Kidney (tissue), 14 donors: ENCODE data around the gene SMPD4. TPM values are rescaled to one million over a fixed set of nuclear protein-coding genes. Genes with fewer than 3 reads are reported as not detected.
"Not testable (repeated sequence)": the region's sequence is repeated elsewhere in the genome, so short reads cannot be mapped to it uniquely, and the experiment has no call there.

Experiments used
- DNase-seq, 5 donors: peaks; one replicate each; pipeline ENCODE4 v3.0.0-alpha.2; 2013 to 2020
- FAIRE-seq: peaks from 2 replicates; lab custom pipeline; 2012; peaks lifted over from hg19 to GRCh38; lab: Jason Lieb, UNC
- H3K27ac ChIP-seq, 2 donors: one replicate each; pipeline ENCODE4 v1.7.0; 2013; ENCODE audit warnings: low read depth in 2 of 2, low read length in 2 of 2, inconsistent platforms in 1 of 2
- H3K27me3 ChIP-seq: one replicate; pipeline ENCODE4 v1.7.1; 2013; ENCODE audit warnings: low read length, inconsistent platforms; ENCODE audit not compliant: control insufficient read depth, insufficient read depth
- H3K36me3 ChIP-seq, 3 donors: one replicate each; pipeline versions ENCODE4 v1.7.0 to v1.7.1; 2013; ENCODE audit warnings: low read length in 3 of 3, control low read depth in 1 of 3, inconsistent platforms in 1 of 3; ENCODE audit not compliant: insufficient read depth in 3 of 3, control insufficient read depth in 2 of 3
- H3K4me1 ChIP-seq, 3 donors: one replicate each; pipeline versions ENCODE4 v1.7.0 to v1.7.1; 2013; ENCODE audit warnings: low read length in 3 of 3, inconsistent platforms in 1 of 3, low read depth in 1 of 3; ENCODE audit not compliant: control insufficient read depth in 2 of 3, insufficient read depth in 2 of 3
- H3K4me3 ChIP-seq, 3 donors: one replicate each; pipeline versions ENCODE4 v1.7.0 to v1.8.1; 2013; ENCODE audit warnings: low read length in 3 of 3, control low read depth in 1 of 3, inconsistent platforms in 1 of 3
- H3K9ac ChIP-seq, 3 donors: one replicate each; pipeline versions ENCODE4 v1.7.0 to v1.7.1; 2013; ENCODE audit warnings: low read length in 3 of 3, control low read depth in 1 of 3, inconsistent platforms in 1 of 3
- H3K9me3 ChIP-seq, 3 donors: one replicate each; pipeline versions ENCODE4 v1.7.0 to v1.7.1; 2013; ENCODE audit warnings: low read length in 3 of 3, control low read depth in 1 of 3, inconsistent platforms in 1 of 3; ENCODE audit not compliant: control insufficient read depth in 2 of 3, insufficient read depth in 1 of 3
- intact Hi-C: fragments of 100-400 bp; cut with DNase I; formaldehyde crosslinking; loops from one replicate; pipeline ENCODE4 v1.11.1; 2022
- polyA plus RNA-seq: library from polyadenylated mRNA; stranded (reverse); fragments of 350-450 nt; fragmentation: Illumina TruSeq; extraction: RNeasy Lipid Tissue Mini Kit (QIAGEN cat#74804); gene quantifications from one replicate; pipeline ENCODE4 v1.2.3, GENCODE V29; 2014; ENCODE audit warnings: low read depth, low replicate concordance; ENCODE audit not compliant: insufficient read depth
- total RNA-seq: library from RNA; stranded (reverse); fragmentation: NEBNext Ultra II Directional; extraction: Animal tissue kit (Norgen Biotek cat#: 25700); gene quantifications from one replicate; pipeline ENCODE4 v1.2.1, GENCODE V29; 2021
- TF ChIP-seq, protein P1 (sequence below): IDR thresholded peaks from 3 replicates; pipeline ENCODE4 v1.5.1; 2012; ENCODE audit warnings: mild to moderate bottlenecking, moderate library complexity, borderline replicate concordance; ENCODE audit not compliant: insufficient read depth; ENCODE audit errors: extremely low read depth
- donor health status: control.
- donor health status: control.
- donor health status: control.
- donor health status: control.
- donor health status: control.
- donor health status: DM: yes; HTN: yes; CAD: no.
- donor health status: Normal renal cell carcinoma (clear cell type).

Gene SMPD4
- total and polyA plus RNA-seq, 2 donors from 2014 or later = 21.6 to 41.1 TPM

DNA sequence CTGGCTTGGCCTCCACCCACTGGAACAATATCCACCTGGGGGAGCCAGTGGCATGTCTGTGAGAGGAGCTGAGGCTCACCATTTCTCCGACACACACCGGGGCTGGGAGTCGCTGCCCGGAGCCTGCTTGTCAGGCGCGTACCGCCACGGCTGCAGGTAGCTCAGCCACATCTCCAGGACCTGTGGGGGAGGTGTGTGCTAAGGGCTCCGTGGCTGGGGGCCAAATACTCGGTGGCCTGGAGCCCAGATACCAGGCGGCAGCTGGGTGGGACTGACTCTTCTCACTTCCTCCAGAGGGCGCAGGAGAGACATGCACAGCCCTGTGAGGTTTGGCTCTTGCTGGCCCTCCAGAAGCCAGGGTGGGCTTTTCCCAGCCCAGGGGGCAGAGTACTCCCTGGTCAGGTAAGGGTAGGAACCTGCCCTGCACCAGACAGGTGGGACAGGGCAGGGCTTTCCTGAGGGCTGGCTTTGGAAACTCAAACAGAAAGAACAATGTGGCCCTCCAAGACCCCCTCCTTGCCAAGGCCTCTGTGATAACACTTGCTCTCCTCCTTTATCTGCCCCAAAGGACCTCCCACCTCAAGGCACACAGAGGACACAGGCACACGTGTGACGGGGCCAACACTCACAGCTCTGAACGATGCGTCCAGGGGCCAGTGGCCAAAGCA, 25.3 kb downstream of the SMPD4 start:
- H3K4me3 ChIP-seq, H3K4me1 ChIP-seq, H3K27me3 ChIP-seq, H3K9me3 ChIP-seq, FAIRE-seq, H3K9ac ChIP-seq, H3K27ac ChIP-seq, H3K36me3 ChIP-seq, intact Hi-C loops: not testable (repeated sequence)
- TF ChIP-seq, protein P1, sequence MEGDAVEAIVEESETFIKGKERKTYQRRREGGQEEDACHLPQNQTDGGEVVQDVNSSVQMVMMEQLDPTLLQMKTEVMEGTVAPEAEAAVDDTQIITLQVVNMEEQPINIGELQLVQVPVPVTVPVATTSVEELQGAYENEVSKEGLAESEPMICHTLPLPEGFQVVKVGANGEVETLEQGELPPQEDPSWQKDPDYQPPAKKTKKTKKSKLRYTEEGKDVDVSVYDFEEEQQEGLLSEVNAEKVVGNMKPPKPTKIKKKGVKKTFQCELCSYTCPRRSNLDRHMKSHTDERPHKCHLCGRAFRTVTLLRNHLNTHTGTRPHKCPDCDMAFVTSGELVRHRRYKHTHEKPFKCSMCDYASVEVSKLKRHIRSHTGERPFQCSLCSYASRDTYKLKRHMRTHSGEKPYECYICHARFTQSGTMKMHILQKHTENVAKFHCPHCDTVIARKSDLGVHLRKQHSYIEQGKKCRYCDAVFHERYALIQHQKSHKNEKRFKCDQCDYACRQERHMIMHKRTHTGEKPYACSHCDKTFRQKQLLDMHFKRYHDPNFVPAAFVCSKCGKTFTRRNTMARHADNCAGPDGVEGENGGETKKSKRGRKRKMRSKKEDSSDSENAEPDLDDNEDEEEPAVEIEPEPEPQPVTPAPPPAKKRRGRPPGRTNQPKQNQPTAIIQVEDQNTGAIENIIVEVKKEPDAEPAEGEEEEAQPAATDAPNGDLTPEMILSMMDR = peak; percentile 51
- peak in 4 of 5 donors; percentile 30 to 82 (median 52) for DNase-seq

DNA sequence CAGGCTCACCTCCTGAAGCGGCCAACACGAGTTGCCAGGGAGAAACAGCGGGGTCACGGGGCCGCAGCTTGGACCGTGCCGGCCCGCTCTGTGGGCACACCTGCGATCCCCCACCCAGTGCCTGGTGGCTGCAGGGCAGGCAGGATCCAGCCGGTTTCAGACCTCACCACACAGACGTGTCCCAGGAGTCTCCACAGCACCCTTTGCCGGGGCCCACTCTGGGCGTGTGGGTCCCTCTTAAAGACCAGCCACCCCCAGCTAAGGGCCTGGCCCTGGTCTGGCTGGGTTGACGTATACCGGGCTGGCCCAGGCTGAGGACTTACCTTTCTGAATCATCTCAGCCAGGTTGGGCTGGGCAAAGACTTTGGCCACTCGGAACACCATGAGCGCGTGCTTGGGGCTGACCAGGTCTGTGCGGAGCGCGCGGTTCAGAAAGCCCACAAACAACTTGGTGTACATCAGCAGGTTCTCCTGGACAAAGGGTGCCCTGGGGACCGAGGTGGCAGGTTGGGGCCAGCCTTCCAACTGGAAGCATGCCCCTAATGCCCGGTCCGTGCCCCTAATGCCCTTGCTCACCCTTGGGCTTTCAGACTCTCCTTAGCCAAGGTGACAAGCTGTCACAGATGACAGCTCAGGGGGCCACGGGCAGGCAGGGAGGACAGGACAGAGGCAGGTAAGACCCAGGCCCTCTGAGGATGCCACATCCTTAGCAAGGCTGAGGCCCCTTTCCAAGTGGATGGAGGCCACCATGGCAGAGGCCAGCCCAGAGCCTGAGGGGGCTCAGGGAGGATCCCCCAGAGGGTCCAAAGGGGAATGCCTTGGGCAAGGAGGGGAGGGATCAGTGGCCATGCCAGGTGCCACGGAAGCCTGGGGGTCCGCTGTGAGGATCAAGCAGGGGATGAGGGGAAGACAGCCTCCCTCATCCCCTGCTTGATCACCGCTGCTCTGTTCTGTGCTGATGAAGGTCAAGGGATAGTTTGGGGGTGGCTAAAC, 26.3 kb downstream of the SMPD4 start:
- intact Hi-C loops = no loop called here
- TF ChIP-seq, protein P1 = no peak
- Histone ChIP-seq H3K27ac (no peak overlapping the region), H3K27me3 (no peaks in the 10 kb centered on the region), H3K9me3 (no peaks in the 10 kb centered on the region), H3K4me3 (no peak overlapping the region), H3K9ac (no peak overlapping the region), H3K4me1 (no peaks in the 10 kb centered on the region), H3K36me3 (no peaks in the 10 kb centered on the region)
- DNase-seq (peak in 1 of 5 donors; percentile 76), FAIRE-seq (no peak)

DNA sequence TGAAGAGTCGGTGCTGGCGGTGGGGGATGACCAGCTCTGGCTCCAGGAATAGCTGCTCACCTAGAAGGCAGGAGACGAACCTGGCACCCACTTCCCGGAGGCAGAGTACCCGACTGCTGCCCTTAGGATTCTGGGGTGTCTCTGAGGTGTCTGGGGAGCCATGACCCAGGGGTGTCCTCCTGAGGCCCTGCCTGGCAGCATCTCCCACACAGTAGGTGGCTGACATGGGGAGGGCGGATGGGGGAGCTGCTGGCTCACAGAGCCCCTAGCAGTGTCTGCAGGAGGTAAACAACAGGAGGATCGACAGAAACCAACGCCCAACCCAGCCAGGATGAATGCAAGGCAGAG, 27.0 kb downstream of the SMPD4 start:
- FAIRE-seq, H3K4me1 ChIP-seq, H3K27ac ChIP-seq, H3K27me3 ChIP-seq, H3K4me3 ChIP-seq, H3K9me3 ChIP-seq, H3K36me3 ChIP-seq, intact Hi-C loops, H3K9ac ChIP-seq: not testable (repeated sequence)
- DNase-seq = peak in 1 of 5 donors; percentile 33

DNA sequence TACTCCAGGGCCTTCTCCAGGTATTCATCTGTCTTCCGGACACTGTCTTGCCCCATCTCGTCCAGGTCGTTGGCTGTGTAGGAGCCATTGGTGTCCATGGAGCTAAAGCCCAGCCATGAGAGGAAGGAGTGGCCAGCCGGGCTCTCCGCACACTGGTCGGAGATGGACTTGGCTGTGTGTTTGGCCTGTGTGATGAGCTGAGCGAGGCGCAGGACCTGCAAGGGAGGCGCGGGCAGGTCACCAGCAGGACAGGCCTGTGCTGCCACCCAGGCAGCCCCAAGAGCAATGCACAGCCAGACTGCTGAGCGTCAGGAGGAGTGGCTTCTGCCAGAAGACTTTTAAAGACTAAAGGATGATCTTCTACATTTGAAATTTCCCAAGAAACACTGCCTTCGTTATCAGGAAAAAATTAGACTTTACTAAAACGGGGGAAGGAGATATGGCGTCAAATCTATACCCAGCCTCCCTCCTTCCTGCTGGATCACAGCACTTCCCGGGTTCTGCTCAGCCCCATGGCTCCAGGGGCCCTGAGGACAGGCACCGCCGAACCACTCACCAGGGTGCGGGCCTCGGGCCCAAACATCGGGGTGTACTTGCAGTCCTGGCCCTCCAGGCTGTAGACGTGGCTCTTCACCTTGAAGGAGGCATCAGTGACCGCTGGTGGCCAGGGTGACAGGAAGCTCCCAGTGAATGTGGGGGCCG, 27.5 kb downstream of the SMPD4 start:
- H3K27me3 ChIP-seq, H3K36me3 ChIP-seq, FAIRE-seq, H3K9me3 ChIP-seq, H3K9ac ChIP-seq, H3K4me1 ChIP-seq, H3K27ac ChIP-seq, intact Hi-C loops, H3K4me3 ChIP-seq: not testable (repeated sequence)
- DNase-seq = peak in 1 of 5 donors; percentile 52
